Skeletal muscle satellite cell (primary cell): Measurements from ENCODE around the gene NPFFR2. TPM values are rescaled to one million over a fixed set of nuclear protein-coding genes. Genes with fewer than 3 reads are reported as not detected.

ENCODE experiments used
- H3K27me3 ChIP-seq: 2 replicates; pipeline ENCODE4 v1.7.0; 2013; ENCODE audit warnings: low read length; ENCODE audit not compliant: control insufficient read depth, insufficient read depth
- H3K36me3 ChIP-seq: 2 replicates; pipeline ENCODE4 v1.7.0; 2013; ENCODE audit warnings: mild to moderate bottlenecking, control low read depth, low read length; ENCODE audit not compliant: insufficient read depth
- H3K4me1 ChIP-seq: 2 replicates; pipeline ENCODE4 v1.7.0; 2013; ENCODE audit warnings: low read length; ENCODE audit not compliant: control insufficient read depth, insufficient read depth
- H3K4me2 ChIP-seq: 2 replicates; pipeline ENCODE4 v1.7.0; 2013; ENCODE audit warnings: mild to moderate bottlenecking, low read length
- H3K4me3 ChIP-seq: 2 replicates; pipeline ENCODE4 v1.7.0; 2013; ENCODE audit warnings: low read length
- H3K9ac ChIP-seq: 2 replicates; pipeline ENCODE4 v1.7.0; 2013; ENCODE audit warnings: mild to moderate bottlenecking, low read depth, low read length, moderate library complexity
- H3K9me3 ChIP-seq: replicated peaks from 2 replicates; pipeline ENCODE4 v1.7.0; 2013; ENCODE audit warnings: mild to moderate bottlenecking, control low read depth, low read length
- total RNA-seq: library from RNA; depleted of rRNA; stranded (reverse); fragments of >200 nt; gene quantifications from 2 replicates; pipeline ENCODE4 v1.2.3, GENCODE V29; 2012; rRNA removed

NPFFR2 gene
- total RNA-seq, result not detected in 2 replicates

- H3K9ac ChIP-seq, result no peak within 1 kb of the TSS
These were observed at the start of gene NPFFR2 for GRCh38 chr4:72031868-72032608. TSS of gene NPFFR2 (plus strand) at chr4:72032000. CDS start at chr4:72128592, 96,592 bp downstream.

GRCh38 chr4:71992571-71993312 lies 39.1 kb upstream of the NPFFR2 start:
- Histone ChIP-seq H3K4me3 (no peak overlapping the region), H3K27me3 (no peaks in the 10 kb centered on the region), H3K9me3 (no peaks in the 10 kb centered on the region), H3K4me1 (no peaks in the 10 kb centered on the region), H3K4me2 (no peak overlapping the region), H3K36me3 (no peaks in the 10 kb centered on the region), H3K9ac (no peak overlapping the region)

More at GRCh38 chr4:72031868-72032608, at the start of gene NPFFR2:
- Histone ChIP-seq H3K4me1 (no peaks in the 10 kb centered on the region), H3K9me3 (no peaks in the 10 kb centered on the region), H3K4me3 (no peak within 1 kb of the TSS), H3K4me2 (no peak within 1 kb of the TSS), H3K36me3 (no peaks in the 10 kb centered on the region), H3K27me3 (no peaks in the 10 kb centered on the region)

DNA sequence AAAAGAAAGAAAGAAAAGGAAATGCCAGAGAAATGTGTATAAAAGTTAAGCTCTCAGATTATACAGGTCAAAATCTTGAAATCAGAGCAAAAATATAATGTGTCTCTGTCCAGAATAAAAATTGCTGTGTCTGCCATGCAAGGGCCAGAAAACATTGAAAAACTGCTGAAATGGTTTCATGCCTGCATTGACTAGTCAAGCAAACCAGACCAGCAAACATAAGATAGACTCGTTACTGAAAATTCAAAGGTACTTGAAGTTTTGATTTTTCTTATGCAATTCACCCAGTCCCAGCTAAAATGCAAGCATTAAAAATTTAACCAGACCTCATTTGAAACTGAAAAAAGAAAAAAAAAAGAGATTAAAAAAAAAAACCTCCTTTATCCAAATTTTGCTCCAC lies 37.2 kb upstream of the NPFFR2 start:
- Histone ChIP-seq H3K27me3 (no peaks in the 10 kb centered on the region), H3K4me2 (no peak overlapping the region), H3K36me3 (no peaks in the 10 kb centered on the region), H3K9me3 (no peaks in the 10 kb centered on the region), H3K4me1 (no peaks in the 10 kb centered on the region), H3K9ac (no peak overlapping the region), H3K4me3 (no peak overlapping the region)

DNA sequence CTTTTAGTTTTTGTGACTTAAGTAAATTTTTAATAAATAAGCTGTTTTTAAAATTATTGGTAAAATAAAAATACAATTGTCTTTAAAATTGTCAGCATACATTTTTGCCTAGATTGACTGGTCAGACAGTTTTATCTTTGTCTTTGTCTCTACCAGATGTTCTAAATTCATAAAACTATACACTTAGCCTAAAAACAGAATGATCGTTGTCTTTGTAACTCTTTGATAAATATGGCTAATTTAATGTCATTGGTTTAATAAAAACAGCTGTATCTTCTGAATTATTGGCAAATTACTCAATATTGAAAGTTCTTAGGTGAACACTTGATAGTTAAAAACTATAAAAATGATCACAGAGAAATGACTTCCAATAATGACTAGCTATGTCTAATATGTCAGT lies 36.5 kb upstream of the NPFFR2 start:
- Histone ChIP-seq H3K4me3 (no peak overlapping the region), H3K36me3 (no peaks in the 10 kb centered on the region), H3K9ac (no peak overlapping the region), H3K27me3 (no peaks in the 10 kb centered on the region), H3K4me1 (no peaks in the 10 kb centered on the region), H3K4me2 (no peak overlapping the region), H3K9me3 (no peaks in the 10 kb centered on the region)

- H3K9me3 ChIP-seq, result no peaks in the 10 kb centered on the region
These were observed 25.2 kb upstream of the NPFFR2 start for GRCh38 chr4:72006586-72006985.

DNA sequence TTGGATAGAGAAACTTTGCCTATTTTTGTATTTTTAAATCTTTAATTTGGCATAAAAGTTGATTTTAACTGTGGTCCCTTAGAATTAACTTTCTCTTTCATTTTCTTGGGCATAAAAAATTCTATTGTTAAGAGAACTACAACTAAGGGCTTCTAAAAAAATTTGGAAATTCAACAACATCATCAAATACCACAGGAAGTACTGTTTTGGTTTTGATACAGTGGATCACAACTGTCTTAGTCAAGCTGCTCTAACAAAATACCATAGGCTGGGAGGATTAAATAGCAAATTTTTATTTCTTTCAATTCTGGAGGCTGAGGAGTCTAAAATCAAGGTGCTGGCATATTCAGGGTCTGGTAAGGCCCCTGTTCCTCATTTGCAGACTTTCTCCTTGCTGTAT lies 19.9 kb upstream of the NPFFR2 start:
- no peak overlapping the region for H3K9ac ChIP-seq
- no peaks in the 10 kb centered on the region for H3K27me3 ChIP-seq
- H3K9me3 ChIP-seq, result no peaks in the 10 kb centered on the region
- no peak overlapping the region for H3K4me2 ChIP-seq
- H3K4me1 ChIP-seq, result no peaks in the 10 kb centered on the region
- no peaks in the 10 kb centered on the region for H3K36me3 ChIP-seq
- H3K4me3 ChIP-seq, result no peak overlapping the region

More at GRCh38 chr4:72006586-72006985, 25.2 kb upstream of the NPFFR2 start:
- Histone ChIP-seq H3K36me3 (no peaks in the 10 kb centered on the region), H3K4me1 (no peaks in the 10 kb centered on the region), H3K4me3 (no peak overlapping the region), H3K9ac (no peak overlapping the region), H3K27me3 (no peaks in the 10 kb centered on the region), H3K4me2 (no peak overlapping the region)

DNA sequence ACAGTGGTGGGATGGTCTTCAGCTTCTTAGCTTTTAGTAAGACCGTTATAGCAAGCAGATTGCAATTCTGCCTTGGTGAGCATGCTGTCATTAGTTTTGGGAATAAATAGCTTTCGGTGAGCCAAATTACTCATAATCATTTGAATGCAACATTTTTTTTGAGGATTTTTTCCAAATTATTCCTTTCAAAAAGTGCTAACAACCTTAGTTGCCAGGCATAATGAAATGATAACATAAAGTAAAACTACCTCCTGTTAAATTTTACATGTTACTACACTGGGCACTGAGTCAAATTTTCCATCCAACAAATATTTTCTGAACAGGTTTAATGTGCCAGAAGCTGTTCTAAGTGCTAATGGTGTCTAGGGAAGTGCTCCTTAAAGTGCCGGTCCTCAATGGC lies 15.8 kb upstream of the NPFFR2 start:
- no peak overlapping the region for H3K4me2 ChIP-seq
- H3K4me3 ChIP-seq, result no peak overlapping the region
- no peaks in the 10 kb centered on the region for H3K9me3 ChIP-seq
- no peak overlapping the region for H3K9ac ChIP-seq
- H3K4me1 ChIP-seq, result no peaks in the 10 kb centered on the region
- no peaks in the 10 kb centered on the region for H3K27me3 ChIP-seq
- H3K36me3 ChIP-seq, result no peaks in the 10 kb centered on the region

DNA sequence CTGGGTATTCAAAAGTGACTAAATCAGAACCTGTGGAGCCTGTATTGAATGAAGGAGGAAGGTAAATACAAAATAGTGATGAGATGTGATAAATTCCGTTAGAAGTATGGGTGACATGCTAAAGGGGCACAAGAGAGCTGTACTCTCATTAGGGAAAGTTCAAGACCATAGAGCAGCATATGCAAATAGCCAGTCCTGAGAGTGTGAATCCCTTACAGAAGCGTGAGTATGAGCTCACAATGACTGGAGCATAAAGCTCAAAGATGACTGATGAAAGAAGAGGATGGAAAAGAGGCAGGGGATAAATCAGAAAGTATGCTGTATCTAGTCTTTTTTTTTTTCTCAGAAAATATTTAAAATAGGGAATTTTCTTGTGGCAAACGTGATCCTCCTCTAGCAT lies 12.1 kb upstream of the NPFFR2 start:
- Histone ChIP-seq H3K4me1 (no peaks in the 10 kb centered on the region), H3K36me3 (no peaks in the 10 kb centered on the region), H3K4me2 (no peak overlapping the region), H3K27me3 (no peaks in the 10 kb centered on the region), H3K9ac (no peak overlapping the region), H3K9me3 (no peaks in the 10 kb centered on the region), H3K4me3 (no peak overlapping the region)

DNA sequence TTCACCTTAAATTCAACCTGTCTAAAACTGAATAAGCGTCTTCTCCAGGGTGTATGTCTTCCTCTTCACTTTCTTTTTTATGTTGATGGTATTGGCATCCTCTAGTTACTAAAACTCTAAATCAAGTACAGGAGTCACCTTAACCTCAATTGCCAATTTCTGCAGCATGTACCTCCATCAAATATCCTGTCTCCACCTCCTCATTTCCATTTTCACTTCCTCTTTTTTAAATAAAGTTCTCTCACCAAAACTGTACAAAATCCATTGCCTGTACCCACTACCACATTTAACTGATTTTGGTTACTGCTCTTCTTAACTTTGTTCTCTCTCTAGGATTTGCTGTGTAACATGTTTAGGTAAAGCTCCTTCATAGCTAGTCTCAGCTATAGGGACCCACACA lies 9.2 kb upstream of the NPFFR2 start:
- Histone ChIP-seq H3K36me3 (no peaks in the 10 kb centered on the region), H3K4me1 (no peaks in the 10 kb centered on the region), H3K27me3 (no peaks in the 10 kb centered on the region)

DNA sequence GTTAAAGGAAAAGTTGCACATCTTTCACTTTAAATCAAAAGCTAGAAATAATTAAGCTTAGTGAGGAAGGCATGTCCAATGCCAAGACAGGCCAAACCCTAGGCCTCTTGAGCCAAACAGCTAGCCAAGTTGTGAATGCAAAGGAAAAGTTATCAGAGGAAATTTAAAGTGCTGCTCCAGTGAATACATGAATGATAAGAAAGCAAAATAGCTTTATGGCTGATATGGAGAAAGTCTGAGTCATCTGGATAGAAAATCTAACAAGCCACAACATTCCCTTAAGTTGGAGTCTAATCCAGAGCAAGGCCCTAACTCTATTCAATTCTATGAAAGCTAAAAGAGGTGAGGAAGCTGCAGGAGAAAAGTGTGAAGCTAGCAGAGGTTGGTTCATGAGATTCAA lies 23.8 kb downstream of the NPFFR2 start:
- no peak overlapping the region for H3K4me2 ChIP-seq
- no peak overlapping the region for H3K9ac ChIP-seq
- H3K36me3 ChIP-seq, result no peaks in the 10 kb centered on the region
- no peaks in the 10 kb centered on the region for H3K27me3 ChIP-seq
- H3K4me1 ChIP-seq, result no peaks in the 10 kb centered on the region
- no peaks in the 10 kb centered on the region for H3K9me3 ChIP-seq
- no peak overlapping the region for H3K4me3 ChIP-seq

More for the DNA sequence above, 9.2 kb upstream of the NPFFR2 start:
- H3K9ac ChIP-seq, result no peak overlapping the region
- no peaks in the 10 kb centered on the region for H3K9me3 ChIP-seq
- H3K4me3 ChIP-seq, result no peak overlapping the region
- no peak overlapping the region for H3K4me2 ChIP-seq

DNA sequence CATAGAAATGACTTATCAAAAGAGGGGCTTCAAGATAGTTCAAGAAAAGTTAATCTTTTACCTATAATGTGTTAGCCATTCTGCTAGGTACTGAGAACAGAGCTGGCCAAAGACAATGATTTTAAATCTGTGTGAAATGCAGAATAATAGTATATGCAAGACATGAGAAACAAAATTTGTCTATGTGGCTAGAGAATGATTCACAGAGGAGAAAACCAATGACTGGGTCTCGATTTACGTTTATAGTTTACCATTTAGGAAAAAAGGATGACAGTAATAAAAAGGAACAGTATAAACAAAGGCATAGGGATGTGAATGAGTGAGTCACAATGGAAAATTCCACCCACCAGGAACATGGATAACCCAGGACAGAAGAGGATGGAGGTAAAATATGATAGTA lies 31.9 kb downstream of the NPFFR2 start:
- Histone ChIP-seq H3K27me3 (no peaks in the 10 kb centered on the region), H3K4me2 (no peak overlapping the region), H3K4me3 (no peak overlapping the region), H3K9me3 (no peaks in the 10 kb centered on the region), H3K4me1 (no peaks in the 10 kb centered on the region), H3K9ac (no peak overlapping the region), H3K36me3 (no peaks in the 10 kb centered on the region)

- Histone ChIP-seq H3K27me3 (no peaks in the 10 kb centered on the region), H3K4me3 (no peak overlapping the region), H3K9ac (no peak overlapping the region), H3K4me1 (no peaks in the 10 kb centered on the region), H3K4me2 (no peak overlapping the region), H3K9me3 (no peaks in the 10 kb centered on the region), H3K36me3 (no peaks in the 10 kb centered on the region)
These were observed 35.3 kb downstream of the NPFFR2 start for GRCh38 chr4:72067051-72067450.
